GM23248 (cell line): ENCODE measurements around the gene YTHDF2. TPM values are rescaled to one million over a fixed set of nuclear protein-coding genes. Genes with fewer than 3 reads are reported as not detected.

ENCODE experiments used
- DNase-seq: peaks from one replicate; pipeline ENCODE4 v3.0.0-alpha.2; 2015
- H2AFZ ChIP-seq: fragments of 200-600 bp; sonication (generic); 2 replicates; pipeline ENCODE4 v1.6.1; 2016; ENCODE audit warnings: antibody characterized with exemption
- H3F3A ChIP-seq: fragments of 200-600 bp; sonication (generic); 2 replicates; pipeline ENCODE4 v1.6.1; 2016; ENCODE audit warnings: mild to moderate bottlenecking, antibody characterized with exemption, mixed run types; ENCODE audit not compliant: insufficient read depth
- H3K27ac ChIP-seq: fragments of 200-600 bp; sonication (generic); 2 replicates; pipeline ENCODE4 v1.5.1; 2016; ENCODE audit warnings: mild to moderate bottlenecking
- H3K27me3 ChIP-seq: fragments of 200-600 bp; sonication (generic); replicated peaks from 2 replicates; pipeline ENCODE4 v1.6.1; 2016; ENCODE audit warnings: mild to moderate bottlenecking; ENCODE audit not compliant: insufficient read depth
- H3K36me3 ChIP-seq: fragments of 200-600 bp; sonication (generic); 2 replicates; pipeline ENCODE4 v1.6.1; 2016; ENCODE audit warnings: low read depth, mild to moderate bottlenecking
- H3K4me1 ChIP-seq: fragments of 200-600 bp; sonication (generic); 2 replicates; pipeline ENCODE4 v1.6.1; 2016; ENCODE audit warnings: mild to moderate bottlenecking; ENCODE audit not compliant: insufficient read depth
- H3K4me2 ChIP-seq: fragments of 200-600 bp; sonication (generic); one replicate; pipeline ENCODE4 v1.6.1; 2016; ENCODE audit warnings: mild to moderate bottlenecking; ENCODE audit not compliant: unreplicated experiment
- H3K4me3 ChIP-seq: fragments of 200-600 bp; sonication (generic); 2 replicates; pipeline ENCODE4 v1.5.1; 2016; ENCODE audit warnings: mild to moderate bottlenecking
- H3K79me2 ChIP-seq: fragments of 200-600 bp; sonication (generic); 2 replicates; pipeline ENCODE4 v1.6.1; 2016; ENCODE audit warnings: mild to moderate bottlenecking; ENCODE audit not compliant: insufficient read depth
- H3K9ac ChIP-seq: fragments of 200-600 bp; sonication (generic); 2 replicates; pipeline ENCODE4 v1.6.1; 2016; ENCODE audit warnings: mild to moderate bottlenecking
- H3K9me2 ChIP-seq: fragments of 200-600 bp; sonication (generic); 2 replicates; pipeline ENCODE4 v1.6.1; 2016; ENCODE audit warnings: mixed run types, mild to moderate bottlenecking, moderate library complexity; ENCODE audit not compliant: insufficient read depth
- H3K9me3 ChIP-seq: fragments of 200-600 bp; sonication (generic); one replicate; pipeline ENCODE4 v1.6.1; 2017; ENCODE audit warnings: low read depth
- H4K20me1 ChIP-seq: fragments of 200-600 bp; sonication (generic); 2 replicates; pipeline ENCODE4 v1.6.0; 2016; ENCODE audit not compliant: insufficient read depth
- EZH2 ChIP-seq: fragments of 200-600 bp; sonication (generic); IDR thresholded peaks from 2 replicates; pipeline ENCODE4 v1.6.1; 2018; ENCODE audit warnings: antibody characterized with exemption, mild to moderate bottlenecking; ENCODE audit not compliant: insufficient read depth, poor library complexity, severe bottlenecking
- EZH2phosphoT487 ChIP-seq: fragments of 200-600 bp; sonication (generic); IDR thresholded peaks from 2 replicates; pipeline ENCODE4 v1.6.1; 2018; ENCODE audit warnings: antibody characterized with exemption, moderate library complexity, mild to moderate bottlenecking, low read depth; ENCODE audit not compliant: insufficient read depth
- WGBS, 2 experiments: methylation state at CpG; one replicate each; pipeline ENCODE4 v1.1.6; 2015 to 2017; ENCODE audit warnings: low lambda C conversion rate in 2 of 2, low coverage in 1 of 2; ENCODE audit errors: missing lambda C conversion rate in 2 of 2; 5-methylcytosine and 5-hydroxymethylcytosine counted together
- in situ Hi-C: fragments of 300-500 bp; cut with MboI; formaldehyde crosslinking; loops from 2 replicates; pipeline ENCODE4 v1.15.0; 2020
- polyA plus RNA-seq: library from polyadenylated mRNA; unstranded; fragments of >200 nt; fragmentation: Nextera tagmentation; extraction: Ambion mirVana; gene quantifications from 2 replicates; pipeline ENCODE4 v1.2.1, GENCODE V29; 2016
- total RNA-seq: library from RNA; depleted of rRNA; stranded (reverse); fragments of >200 nt; shearing (Covaris generic); gene quantifications from 2 replicates; pipeline ENCODE4 v1.2.3, GENCODE V29; 2014

YTHDF2 gene
- total and polyA plus RNA-seq, 2 experiments from 2014 or later, result 51.9 to 80.2 TPM

GRCh38 chr1:28781305-28781704, 44.6 kb downstream of the YTHDF2 start:
- Histone ChIP-seq H3K4me3 (no peak overlapping the region), H2AFZ (no peak overlapping the region), H3K36me3 (no peaks in the 10 kb centered on the region), H3K27me3 (no peaks in the 10 kb centered on the region), H3K4me2 (no peak overlapping the region), H4K20me1 (no peaks in the 10 kb centered on the region), H3K9me3 (no peaks in the 10 kb centered on the region), H3K79me2 (no peaks in the 10 kb centered on the region), H3F3A (no peaks in the 10 kb centered on the region), H3K9ac (no peak overlapping the region), H3K27ac (no peak overlapping the region), H3K9me2 (no peaks in the 10 kb centered on the region), H3K4me1 (no peaks in the 10 kb centered on the region)
- no peak for DNase-seq
- 77 to 82% methylated on average over 11 of the region's 11 CpGs for WGBS, 2 experiments
- in situ Hi-C loops, result loop anchor here (10.0 kb wide), 1 partner anchor 413 kb away; no protein-coding TSS in a partner anchor
- TF ChIP-seq EZH2, result no peak
- no peak for TF ChIP-seq EZH2phosphoT487

GRCh38 chr1:28782011-28782410, 45.3 kb downstream of the YTHDF2 start:
- Histone ChIP-seq H2AFZ (0 out of 2 replicates have a peak overlapping the region, but pooled peaks have one; percentile 16), H3K79me2 (no peaks in the 10 kb centered on the region), H4K20me1 (no peaks in the 10 kb centered on the region), H3K27ac (no peak overlapping the region), H3K4me3 (no peak overlapping the region), H3K9me2 (no peaks in the 10 kb centered on the region), H3K36me3 (no peaks in the 10 kb centered on the region), H3K4me1 (no peaks in the 10 kb centered on the region), H3K4me2 (no peak overlapping the region), H3K9ac (no peak overlapping the region), H3F3A (no peaks in the 10 kb centered on the region), H3K9me3 (no peaks in the 10 kb centered on the region), H3K27me3 (no peaks in the 10 kb centered on the region)
- DNase-seq, result no peak
- WGBS, 2 experiments, result 53 to 69% methylated on average over 3 of the region's 3 CpGs
- in situ Hi-C loops, result loop anchor here (10.0 kb wide), 1 partner anchor 413 kb away; no protein-coding TSS in a partner anchor
- no peak for TF ChIP-seq EZH2
- TF ChIP-seq EZH2phosphoT487, result no peak

- H3K4me3 ChIP-seq, result no peak overlapping the region
- no peaks in the 10 kb centered on the region for H3K4me1 ChIP-seq
- H3F3A ChIP-seq, result no peaks in the 10 kb centered on the region
- no peaks in the 10 kb centered on the region for H3K36me3 ChIP-seq
- H3K9ac ChIP-seq, result no peak overlapping the region
- H3K9me3 ChIP-seq, result no peaks in the 10 kb centered on the region
- in situ Hi-C loops, result loop anchor here (10.0 kb wide), 1 partner anchor 411 kb away; no protein-coding TSS in a partner anchor
- no peaks in the 10 kb centered on the region for H3K79me2 ChIP-seq
- H3K4me2 ChIP-seq, result no peak overlapping the region
- 78 to 81% methylated on average over 2 of the region's 2 CpGs for WGBS, 2 experiments
- H4K20me1 ChIP-seq, result no peaks in the 10 kb centered on the region
- H3K27ac ChIP-seq, result no peak overlapping the region
- H2AFZ ChIP-seq, result no peak overlapping the region
- TF ChIP-seq EZH2phosphoT487 (no peak), EZH2 (no peak)
- no peak for DNase-seq
- no peaks in the 10 kb centered on the region for H3K27me3 ChIP-seq
- H3K9me2 ChIP-seq, result no peaks in the 10 kb centered on the region
Observed at GRCh38 chr1:28783363-28783762, 46.6 kb downstream of the YTHDF2 start.

GRCh38 chr1:28789412-28789811, 52.7 kb downstream of the YTHDF2 start:
- no peak overlapping the region for H3K4me2 ChIP-seq
- H3K4me3 ChIP-seq, result no peak overlapping the region
- in situ Hi-C loops, result loop anchor here (5.0 to 10.0 kb wide), 3 partner anchors 88 to 405 kb away; no protein-coding TSS in a partner anchor
- no peaks in the 10 kb centered on the region for H3F3A ChIP-seq
- no peaks in the 10 kb centered on the region for H3K27me3 ChIP-seq
- H3K36me3 ChIP-seq, result no peaks in the 10 kb centered on the region
- no peaks in the 10 kb centered on the region for H3K9me3 ChIP-seq
- no peak for DNase-seq
- TF ChIP-seq EZH2, result no peak
- TF ChIP-seq EZH2phosphoT487, result no peak
- 81 to 84% methylated on average over 9 of the region's 9 CpGs for WGBS, 2 experiments
- H4K20me1 ChIP-seq, result no peaks in the 10 kb centered on the region
- no peaks in the 10 kb centered on the region for H3K4me1 ChIP-seq
- H3K9ac ChIP-seq, result no peak overlapping the region
- no peak overlapping the region for H2AFZ ChIP-seq
- no peak overlapping the region for H3K27ac ChIP-seq
- H3K9me2 ChIP-seq, result no peaks in the 10 kb centered on the region
- no peaks in the 10 kb centered on the region for H3K79me2 ChIP-seq
